Hippocampal formation (tissue), 2 donors: ENCODE measurements around the gene ASTN2.

Experiments used
- DNase-seq, 2 donors: peaks; one replicate each; lab custom pipeline; 2025; lab: John Stamatoyannopoulos, UW

ASTN2 gene

GRCh38 chr9:117413346-117414219 lies 1.3 kb downstream of the ASTN2 start:
- DNase-seq: no peak

GRCh38 chr9:117412841-117413240 lies 2.0 kb downstream of the ASTN2 start:
- DNase-seq: no peak

- no peak for DNase-seq
Observed at GRCh38 chr9:117412006-117412715, 2.7 kb downstream of the ASTN2 start.

GRCh38 chr9:117411547-117411946 lies 3.3 kb downstream of the ASTN2 start:
- DNase-seq: peak; percentile 56 to 70

GRCh38 chr9:117409321-117409720 lies 5.5 kb downstream of the ASTN2 start:
- DNase-seq: no peak

- DNase-seq: peak in 1 of 2 donors; percentile 78
Observed at GRCh38 chr9:117407436-117408022, 7.3 kb downstream of the ASTN2 start.

GRCh38 chr9:117405950-117406705 lies 8.7 kb downstream of the ASTN2 start:
- DNase-seq: no peak

GRCh38 chr9:117403848-117404247 lies 11.0 kb downstream of the ASTN2 start:
- no peak for DNase-seq

GRCh38 chr9:117403403-117403811 lies 11.4 kb downstream of the ASTN2 start:
- DNase-seq: peak; percentile 60 to 84

- DNase-seq: no peak
Observed at GRCh38 chr9:117400171-117400570, 14.7 kb downstream of the ASTN2 start.

GRCh38 chr9:117395151-117395650 lies 19.7 kb downstream of the ASTN2 start:
- DNase-seq: no peak

GRCh38 chr9:117394655-117395054 lies 20.2 kb downstream of the ASTN2 start:
- DNase-seq: no peak

GRCh38 chr9:117392992-117393391 lies 21.9 kb downstream of the ASTN2 start:
- no peak for DNase-seq

GRCh38 chr9:117387422-117387821 lies 27.4 kb downstream of the ASTN2 start:
- no peak for DNase-seq

GRCh38 chr9:117379341-117379740 lies 35.5 kb downstream of the ASTN2 start:
- no peak for DNase-seq

GRCh38 chr9:117377046-117377445 lies 37.8 kb downstream of the ASTN2 start:
- DNase-seq: no peak

GRCh38 chr9:117375956-117376355 lies 38.9 kb downstream of the ASTN2 start:
- no peak for DNase-seq

GRCh38 chr9:117374076-117374725 lies 40.7 kb downstream of the ASTN2 start:
- DNase-seq: no peak

GRCh38 chr9:117368684-117369230 lies 46.1 kb downstream of the ASTN2 start:
- no peak for DNase-seq

- no peak for DNase-seq
Observed at GRCh38 chr9:117365438-117365837, 49.4 kb downstream of the ASTN2 start.

- DNase-seq: no peak
Observed at GRCh38 chr9:117363006-117363405, 51.9 kb downstream of the ASTN2 start.
